Uterus (tissue), 2 donors: ENCODE results near the gene PLGLB1.
"Not testable (repeated sequence)": the region's sequence is repeated elsewhere in the genome, so short reads cannot be mapped to it uniquely, and the experiment has no call there.

ENCODE experiments used
- POLR2A ChIP-seq, 2 donors: fragments of 450-650 bp; IDR thresholded peaks; one replicate each; pipeline ENCODE4 v1.6.1; 2016; ENCODE audit warnings: antibody characterized with exemption in 2 of 2, mild to moderate bottlenecking in 1 of 2, moderate library complexity in 1 of 2
- TF ChIP-seq, protein P1 (sequence below), 4 experiments: fragments of 200-600 bp in 2 of 4; fragments of 450-650 bp in 2 of 4; sonication (generic) in 2 of 4; IDR thresholded peaks; one replicate each; pipeline ENCODE4 v1.5.1; 2016 to 2019; ENCODE audit warnings: antibody characterized with exemption in 4 of 4, mild to moderate bottlenecking in 2 of 4, moderate library complexity in 1 of 4

DNA sequence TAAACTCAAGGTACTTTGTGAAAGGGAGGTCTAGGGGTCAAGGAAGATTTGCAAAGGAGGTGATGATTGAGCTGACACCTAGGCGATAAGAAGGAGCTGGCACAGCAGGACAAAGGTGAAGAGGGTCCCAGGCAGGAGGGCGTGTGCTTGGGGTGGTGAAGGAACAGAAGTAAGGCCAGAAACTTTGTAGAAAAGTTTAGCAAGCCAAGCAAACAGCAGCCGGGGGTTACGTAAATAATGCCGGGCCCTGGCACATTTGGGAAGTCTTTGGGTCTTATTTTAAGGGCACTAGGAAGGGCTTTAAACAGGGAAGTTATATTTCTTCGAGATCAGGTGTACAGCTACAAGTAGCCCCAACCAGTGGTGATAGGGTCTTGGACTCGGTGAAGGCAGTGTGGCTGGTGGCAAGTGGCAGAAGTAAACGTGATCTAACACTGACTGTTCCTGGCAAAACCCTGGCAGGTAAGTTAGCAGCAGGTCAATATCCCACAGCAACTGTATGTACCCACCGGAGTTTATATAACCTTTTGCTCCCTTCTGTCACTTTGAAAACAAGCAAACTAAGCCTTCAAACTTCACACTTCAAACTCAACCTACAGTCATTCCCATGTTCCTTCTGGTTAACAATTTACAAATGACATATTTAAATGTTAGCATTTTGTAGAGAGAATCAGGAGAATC is 7.0 kb downstream of the PLGLB1 start:
- TF ChIP-seq, protein P1, sequence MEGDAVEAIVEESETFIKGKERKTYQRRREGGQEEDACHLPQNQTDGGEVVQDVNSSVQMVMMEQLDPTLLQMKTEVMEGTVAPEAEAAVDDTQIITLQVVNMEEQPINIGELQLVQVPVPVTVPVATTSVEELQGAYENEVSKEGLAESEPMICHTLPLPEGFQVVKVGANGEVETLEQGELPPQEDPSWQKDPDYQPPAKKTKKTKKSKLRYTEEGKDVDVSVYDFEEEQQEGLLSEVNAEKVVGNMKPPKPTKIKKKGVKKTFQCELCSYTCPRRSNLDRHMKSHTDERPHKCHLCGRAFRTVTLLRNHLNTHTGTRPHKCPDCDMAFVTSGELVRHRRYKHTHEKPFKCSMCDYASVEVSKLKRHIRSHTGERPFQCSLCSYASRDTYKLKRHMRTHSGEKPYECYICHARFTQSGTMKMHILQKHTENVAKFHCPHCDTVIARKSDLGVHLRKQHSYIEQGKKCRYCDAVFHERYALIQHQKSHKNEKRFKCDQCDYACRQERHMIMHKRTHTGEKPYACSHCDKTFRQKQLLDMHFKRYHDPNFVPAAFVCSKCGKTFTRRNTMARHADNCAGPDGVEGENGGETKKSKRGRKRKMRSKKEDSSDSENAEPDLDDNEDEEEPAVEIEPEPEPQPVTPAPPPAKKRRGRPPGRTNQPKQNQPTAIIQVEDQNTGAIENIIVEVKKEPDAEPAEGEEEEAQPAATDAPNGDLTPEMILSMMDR (IDR thresholded peaks at IDR 0.05): not testable (repeated sequence)
- not testable (repeated sequence) for TF ChIP-seq POLR2A (IDR thresholded peaks at IDR 0.05)
